NK-92 (cell line): ENCODE measurements around the gene SLC4A4.

ENCODE experiments used
- DNase-seq: peaks from one replicate; lab custom pipeline; 2025; ENCODE audit not compliant: unreplicated experiment; lab: John Stamatoyannopoulos, UW

SLC4A4 gene

DNA sequence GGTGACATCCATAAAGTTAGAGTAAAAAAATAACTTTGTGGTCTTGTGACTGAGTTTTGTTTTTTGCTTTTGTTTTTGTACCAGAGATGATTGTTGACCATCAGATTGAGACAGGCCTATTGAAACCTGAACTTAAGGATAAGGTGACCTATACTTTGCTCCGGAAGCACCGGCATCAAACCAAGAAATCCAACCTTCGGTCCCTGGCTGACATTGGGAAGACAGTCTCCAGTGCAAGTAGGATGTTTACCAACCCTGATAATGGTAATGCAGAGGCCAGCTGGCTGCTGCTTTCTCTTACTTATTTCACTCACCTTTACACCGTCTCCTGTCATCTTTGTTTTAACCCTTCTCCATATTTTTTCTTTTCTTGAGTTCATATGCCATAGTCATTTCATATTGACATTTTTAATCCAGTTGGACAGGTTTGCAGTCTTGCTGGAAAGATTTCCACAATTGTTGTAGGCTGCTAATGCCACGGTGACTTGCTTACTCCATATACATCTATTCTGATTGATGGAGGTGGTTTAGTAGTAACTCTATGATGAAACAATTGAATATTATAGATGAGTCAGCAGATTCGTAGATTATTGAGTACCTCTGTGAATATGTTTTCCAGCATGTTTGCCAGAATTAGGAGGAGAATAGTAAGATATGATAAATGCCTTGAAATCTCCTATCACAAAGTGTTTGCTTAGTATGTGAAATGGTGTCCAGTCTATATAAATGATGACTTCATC is 18.3 kb downstream of the SLC4A4 start:
- no peak for DNase-seq

DNA sequence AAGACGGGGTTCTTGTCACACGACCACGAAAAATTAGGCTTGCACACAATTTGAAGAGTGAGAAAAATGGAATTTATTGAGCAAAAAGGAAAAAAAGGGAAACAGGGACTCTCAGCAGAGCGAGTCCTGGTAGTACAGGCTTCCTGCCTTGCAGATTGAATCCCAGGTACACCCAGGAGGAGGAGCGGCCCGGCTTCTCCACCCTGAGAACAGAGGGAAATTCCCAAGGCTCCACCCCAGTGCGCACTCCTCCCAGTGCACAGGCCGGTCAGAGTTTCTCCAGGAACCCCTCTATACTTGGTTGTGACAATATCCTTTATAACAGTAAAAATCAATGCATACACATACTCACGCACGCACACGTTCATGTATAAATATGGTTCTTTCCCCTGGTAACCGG is 22.0 kb downstream of the SLC4A4 start:
- DNase-seq: no peak

GRCh38 chr4:71361476-71361875 is 22.7 kb downstream of the SLC4A4 start:
- DNase-seq: no peak

DNA sequence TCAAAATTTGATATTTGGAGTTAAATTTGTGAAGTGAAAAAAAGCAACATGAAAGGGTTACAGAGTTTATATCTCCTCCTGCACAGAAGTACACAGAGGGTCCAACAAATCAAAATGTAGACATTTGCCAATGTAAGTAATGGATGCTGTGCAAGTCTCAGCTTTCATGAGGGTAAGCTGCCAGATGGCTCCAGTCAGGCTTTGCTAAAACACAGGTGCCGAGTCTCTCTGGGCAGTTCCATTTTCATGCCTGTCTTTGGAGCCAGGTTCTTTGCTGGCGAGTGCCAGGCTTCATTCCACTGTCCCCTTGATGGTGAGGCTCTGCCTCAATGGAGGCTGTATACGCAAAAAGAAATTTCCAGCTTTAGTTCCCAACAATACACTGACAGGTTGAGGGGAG is 27.9 kb downstream of the SLC4A4 start:
- no peak for DNase-seq

GRCh38 chr4:71367546-71367945 is 28.7 kb downstream of the SLC4A4 start:
- no peak for DNase-seq

DNA sequence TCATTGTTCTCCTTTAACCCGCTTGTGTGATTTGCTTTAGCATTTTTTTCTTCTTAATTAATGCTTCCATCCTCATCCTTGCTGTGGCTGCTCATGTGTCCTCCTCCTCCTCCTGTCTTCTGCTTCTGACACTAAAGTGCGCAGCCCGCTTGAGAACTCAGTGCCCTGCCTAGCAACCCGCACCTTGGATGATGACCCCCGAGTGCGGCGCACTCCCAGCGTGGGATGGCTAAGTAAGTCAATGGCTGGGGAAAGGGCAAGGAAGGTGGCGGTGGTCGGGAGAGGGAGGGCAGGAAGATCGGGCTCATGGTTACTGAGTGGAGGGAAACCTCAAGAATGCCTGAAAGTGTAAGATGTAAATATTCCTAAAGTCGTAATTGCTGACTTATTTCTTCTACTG is 30.1 kb downstream of the SLC4A4 start:
- DNase-seq: no peak

- DNase-seq: no peak
Observed at GRCh38 chr4:71369536-71369935, 30.7 kb downstream of the SLC4A4 start.

- no peak for DNase-seq
Observed at GRCh38 chr4:71375494-71375893, 36.7 kb downstream of the SLC4A4 start.

GRCh38 chr4:71377561-71377960 is 38.7 kb downstream of the SLC4A4 start:
- no peak for DNase-seq

DNA sequence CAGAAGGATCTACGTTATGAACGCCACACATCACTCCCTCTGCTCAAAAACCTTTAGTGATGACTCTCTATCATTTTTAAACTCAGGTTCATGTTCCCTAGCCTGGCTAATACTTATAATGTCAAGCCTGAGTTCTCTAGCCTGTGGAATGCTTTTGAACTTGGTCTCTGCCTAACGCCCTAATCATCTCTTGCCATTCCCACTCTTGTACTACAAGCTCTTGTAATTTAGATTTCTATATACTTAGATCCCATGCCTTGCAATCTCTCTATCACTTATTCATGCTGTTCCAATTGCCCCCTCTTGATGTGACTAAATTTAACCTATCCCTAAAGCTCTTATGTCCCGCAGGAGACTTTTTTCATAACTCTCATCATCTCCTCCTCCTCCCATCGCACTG is 40.3 kb downstream of the SLC4A4 start:
- DNase-seq: no peak

- DNase-seq: no peak
Observed at GRCh38 chr4:71380788-71381187, 42.0 kb downstream of the SLC4A4 start.

GRCh38 chr4:71382125-71382899 is 43.5 kb downstream of the SLC4A4 start:
- no peak for DNase-seq

GRCh38 chr4:71382900-71383560 is 44.2 kb downstream of the SLC4A4 start:
- no peak for DNase-seq

- no peak for DNase-seq
Observed at GRCh38 chr4:71383984-71384383, 45.2 kb downstream of the SLC4A4 start.

DNA sequence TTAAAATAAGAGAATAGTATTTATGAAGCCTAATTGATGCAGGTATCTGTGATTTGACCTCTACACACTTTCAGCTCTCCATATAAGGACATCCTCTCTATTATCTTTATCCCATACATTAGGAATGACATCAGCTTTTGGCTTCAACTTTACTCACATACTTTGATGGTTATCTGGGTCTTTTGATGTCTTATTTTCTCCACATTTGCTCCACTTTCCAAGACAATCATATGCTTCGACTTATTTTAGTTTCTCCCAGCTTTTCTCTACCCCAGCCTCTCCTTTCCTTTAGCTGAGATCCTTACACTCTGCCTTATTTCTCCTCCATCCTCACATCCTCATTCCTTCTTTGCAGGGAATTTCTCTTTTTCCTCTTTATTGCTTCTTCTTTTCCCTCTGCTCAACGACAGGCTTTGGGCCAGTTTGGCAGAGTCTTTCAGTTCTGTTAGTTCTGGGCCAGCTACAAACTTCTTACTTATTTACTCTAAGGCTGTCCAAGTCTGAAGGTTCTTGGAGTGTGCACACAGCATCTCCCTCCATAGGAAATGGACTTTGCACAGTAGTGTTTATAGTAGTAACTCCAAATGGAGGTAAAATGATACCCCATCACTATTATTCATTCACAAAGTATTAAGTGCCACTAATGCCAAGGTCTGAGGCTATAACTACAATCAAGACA is 50.5 kb downstream of the SLC4A4 start:
- no peak for DNase-seq

- no peak for DNase-seq
Observed at GRCh38 chr4:71392109-71392508, 53.3 kb downstream of the SLC4A4 start.

DNA sequence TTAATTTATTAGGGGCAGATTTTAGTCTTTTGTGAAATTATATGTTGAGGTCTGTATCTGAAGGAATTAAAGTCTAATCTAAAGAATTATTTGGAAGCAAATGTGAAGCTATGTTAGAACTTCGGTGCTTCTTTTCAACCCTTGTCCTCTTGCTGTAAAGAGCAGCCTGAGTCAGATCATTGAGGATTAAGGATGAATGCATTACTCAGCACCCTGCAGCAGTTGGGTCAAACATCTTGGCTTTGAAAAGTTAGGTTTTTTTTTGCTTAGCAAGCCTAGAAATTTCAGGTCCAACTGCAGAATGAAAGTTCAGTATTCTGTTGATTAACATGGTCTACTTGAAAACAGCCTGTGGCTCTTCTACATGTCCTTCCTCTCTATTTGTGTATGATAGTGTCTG is 57.6 kb downstream of the SLC4A4 start:
- DNase-seq: no peak

- DNase-seq: no peak
Observed at GRCh38 chr4:71400810-71401209, 62.0 kb downstream of the SLC4A4 start.

GRCh38 chr4:71402616-71403015 is 63.8 kb downstream of the SLC4A4 start:
- DNase-seq: no peak

DNA sequence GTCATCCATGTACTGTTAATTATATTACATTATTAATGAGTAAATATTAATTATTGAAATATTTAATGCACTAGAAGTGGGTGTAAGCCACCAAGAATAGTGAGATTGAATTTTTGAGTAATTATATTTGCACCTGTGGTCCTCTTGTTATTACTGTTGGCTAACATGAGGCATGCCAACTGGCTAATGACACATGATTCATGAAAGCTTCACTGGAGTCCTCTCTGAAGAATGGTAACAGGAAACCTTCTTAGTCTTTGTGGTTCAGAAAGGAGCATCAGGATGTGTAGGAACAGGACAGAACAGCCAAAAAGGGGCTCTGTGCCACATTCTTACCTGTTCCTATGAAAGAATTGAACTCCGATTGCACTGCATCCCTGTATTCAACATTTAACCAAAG is 65.2 kb downstream of the SLC4A4 start:
- DNase-seq: no peak

DNA sequence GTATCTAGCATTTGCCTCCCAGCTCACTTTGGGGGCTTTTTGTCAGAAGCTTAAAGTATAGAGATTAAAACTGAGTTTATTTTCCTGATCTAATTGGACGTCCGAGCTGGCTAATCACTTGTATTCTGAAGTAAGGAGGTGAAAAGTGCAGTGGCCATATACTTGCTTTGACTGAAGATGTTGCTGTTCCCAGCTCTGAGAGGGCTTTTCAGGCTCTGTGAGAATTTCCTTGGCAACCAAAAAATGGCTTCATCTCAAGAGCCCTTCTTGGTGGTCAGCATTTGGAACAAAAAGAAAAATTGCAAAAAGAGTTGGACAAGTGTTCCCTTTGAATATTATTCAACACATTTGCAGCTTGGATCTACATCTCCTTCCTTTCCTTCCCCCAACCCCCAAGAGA is 67.0 kb downstream of the SLC4A4 start:
- DNase-seq: no peak
